ENCODE results near the gene TRMT2B.
"Not testable (repeated sequence)": the region's sequence is repeated elsewhere in the genome, so short reads cannot be mapped to it uniquely, and the experiment has no call there.

TRMT2B gene

GRCh38 chrX:100999451-100999850 lies 52.5 kb downstream of the TRMT2B start:
- no peak for DNase-seq

GRCh38 chrX:100995469-100995868 lies 56.4 kb downstream of the TRMT2B start:
- no peak for DNase-seq

GRCh38 chrX:100994352-100995281 lies 57.3 kb downstream of the TRMT2B start:
- no peak for DNase-seq

- DNase-seq, result no peak
Measured at GRCh38 chrX:100990139-100990538, 61.8 kb downstream of the TRMT2B start.

GRCh38 chrX:100984818-100985217 lies 67.1 kb downstream of the TRMT2B start:
- DNase-seq, result no peak

- not testable (repeated sequence) for DNase-seq
Measured at GRCh38 chrX:100981498-100981845, 70.4 kb downstream of the TRMT2B start.

GRCh38 chrX:100980608-100981497 lies 71.1 kb downstream of the TRMT2B start:
- no peak for DNase-seq

GRCh38 chrX:100979881-100980607 lies 71.9 kb downstream of the TRMT2B start:
- DNase-seq, result no peak

- no peak for DNase-seq
Measured at GRCh38 chrX:100976211-100976610, 75.7 kb downstream of the TRMT2B start.

- no peak for DNase-seq
Measured at GRCh38 chrX:100975212-100975611, 76.7 kb downstream of the TRMT2B start.

- DNase-seq, result no peak
Measured at GRCh38 chrX:100973411-100973810, 78.5 kb downstream of the TRMT2B start.

GRCh38 chrX:100969936-100970335 lies 82.0 kb downstream of the TRMT2B start:
- DNase-seq, result no peak

- no peak for DNase-seq
Measured at GRCh38 chrX:100969408-100969807, 82.5 kb downstream of the TRMT2B start, which contains the start of gene ARL13A. Gene ARL13A (plus strand): TSS chrX:100969708. CDS start chrX:100973690, 3,982 bp downstream.

- no peak for DNase-seq
Measured at GRCh38 chrX:100964362-100964761, 87.5 kb downstream of the TRMT2B start.

GRCh38 chrX:100962811-100963210 lies 89.1 kb downstream of the TRMT2B start:
- DNase-seq, result no peak

All from NCI-H187 treated with DMSO at 0.1 percent for 48 hours (cell line).